Measurements from ENCODE around the gene CHST8.

CHST8 gene

GRCh38 chr19:33788676-33789075 is 166.9 kb downstream of the CHST8 start:
- DNase-seq (ENCODE audit: low read depth): no peak
- Histone ChIP-seq H3K9ac (ENCODE audit: low read length) (no peak overlapping the region), H3K9me3 (ENCODE audit: control insufficient read depth, low read length) (no peaks in the 10 kb centered on the region), H3K4me3 (ENCODE audit: low read length) (no peak overlapping the region), H3K4me1 (ENCODE audit: control insufficient read depth, insufficient read depth, low read length) (no peaks in the 10 kb centered on the region), H3K36me3 (ENCODE audit: control insufficient read depth, insufficient read depth, low read length, severe bottlenecking) (no peaks in the 10 kb centered on the region), H3K27me3 (replicated peaks; ENCODE audit: control insufficient read depth, insufficient read depth, low read length) (peaks cover 79% of the 10 kb centered on the region)

GRCh38 chr19:33789344-33789743 is 167.6 kb downstream of the CHST8 start:
- H3K4me3 ChIP-seq (ENCODE audit: low read length): no peak overlapping the region
- DNase-seq (ENCODE audit: low read depth): no peak
- H3K9me3 ChIP-seq (ENCODE audit: control insufficient read depth, low read length): no peaks in the 10 kb centered on the region
- H3K27me3 ChIP-seq (replicated peaks; ENCODE audit: control insufficient read depth, insufficient read depth, low read length): peaks cover 75% of the 10 kb centered on the region
- H3K9ac ChIP-seq (ENCODE audit: low read length): no peak overlapping the region
- no peaks in the 10 kb centered on the region for H3K4me1 ChIP-seq (ENCODE audit: control insufficient read depth, insufficient read depth, low read length)
- no peaks in the 10 kb centered on the region for H3K36me3 ChIP-seq (ENCODE audit: control insufficient read depth, insufficient read depth, low read length, severe bottlenecking)

GRCh38 chr19:33794683-33795369 is 173.1 kb downstream of the CHST8 start:
- DNase-seq (ENCODE audit: low read depth): peak; percentile 24
- Histone ChIP-seq H3K4me3 (ENCODE audit: low read length) (peak overlapping the region; percentile 76), H3K9ac (ENCODE audit: low read length) (peak overlapping the region; percentile 12)

GRCh38 chr19:33795370-33796163 is 173.8 kb downstream of the CHST8 start:
- Histone ChIP-seq H3K9ac (ENCODE audit: low read length) (peak overlapping the region; percentile 67), H3K9me3 (ENCODE audit: control insufficient read depth, low read length) (no peaks in the 10 kb centered on the region), H3K36me3 (ENCODE audit: control insufficient read depth, insufficient read depth, low read length, severe bottlenecking) (no peaks in the 10 kb centered on the region), H3K4me3 (ENCODE audit: low read length) (peak overlapping the region; percentile 76), H3K27me3 (replicated peaks; ENCODE audit: control insufficient read depth, insufficient read depth, low read length) (peaks cover 39% of the 10 kb centered on the region), H3K4me1 (ENCODE audit: control insufficient read depth, insufficient read depth, low read length) (peaks cover 2% of the 10 kb centered on the region)
- DNase-seq (ENCODE audit: low read depth): peak; percentile 95

More at GRCh38 chr19:33794683-33795369, 173.1 kb downstream of the CHST8 start:
- Histone ChIP-seq H3K9me3 (ENCODE audit: control insufficient read depth, low read length) (no peaks in the 10 kb centered on the region), H3K4me1 (ENCODE audit: control insufficient read depth, insufficient read depth, low read length) (peaks cover 2% of the 10 kb centered on the region), H3K27me3 (replicated peaks; ENCODE audit: control insufficient read depth, insufficient read depth, low read length) (peaks cover 43% of the 10 kb centered on the region), H3K36me3 (ENCODE audit: control insufficient read depth, insufficient read depth, low read length, severe bottlenecking) (no peaks in the 10 kb centered on the region)

GRCh38 chr19:33796164-33796875 is 174.6 kb downstream of the CHST8 start, which contains the start of gene KCTD15:
TSS of gene KCTD15 (plus strand) at chr19:33796870. CDS start at chr19:33800455, 3,585 bp downstream.
- H3K9me3 ChIP-seq (ENCODE audit: control insufficient read depth, low read length): no peaks in the 10 kb centered on the region
- peak; percentile 80 for DNase-seq (ENCODE audit: low read depth)

GRCh38 chr19:33797802-33798671 is 176.3 kb downstream of the CHST8 start:
- Histone ChIP-seq H3K36me3 (ENCODE audit: control insufficient read depth, insufficient read depth, low read length, severe bottlenecking) (no peaks in the 10 kb centered on the region), H3K9me3 (ENCODE audit: control insufficient read depth, low read length) (no peaks in the 10 kb centered on the region), H3K27me3 (replicated peaks; ENCODE audit: control insufficient read depth, insufficient read depth, low read length) (peaks cover 18% of the 10 kb centered on the region), H3K9ac (ENCODE audit: low read length) (no peak overlapping the region), H3K4me1 (ENCODE audit: control insufficient read depth, insufficient read depth, low read length) (peaks cover 2% of the 10 kb centered on the region), H3K4me3 (ENCODE audit: low read length) (peak overlapping the region; percentile 72)
- DNase-seq (ENCODE audit: low read depth): peak; percentile 71

More at GRCh38 chr19:33796164-33796875, 174.6 kb downstream of the CHST8 start, which contains the start of gene KCTD15:
- no peaks in the 10 kb centered on the region for H3K36me3 ChIP-seq (ENCODE audit: control insufficient read depth, insufficient read depth, low read length, severe bottlenecking)
- peaks cover 2% of the 10 kb centered on the region for H3K4me1 ChIP-seq (ENCODE audit: control insufficient read depth, insufficient read depth, low read length)
- H3K9ac ChIP-seq (ENCODE audit: low read length): peak within 1 kb of the TSS; percentile 67
- H3K4me3 ChIP-seq (ENCODE audit: low read length): peak within 1 kb of the TSS; percentile 76
- H3K27me3 ChIP-seq (replicated peaks; ENCODE audit: control insufficient read depth, insufficient read depth, low read length): peaks cover 32% of the 10 kb centered on the region

- H3K27me3 ChIP-seq (replicated peaks; ENCODE audit: control insufficient read depth, insufficient read depth, low read length): peaks cover 11% of the 10 kb centered on the region
- no peaks in the 10 kb centered on the region for H3K9me3 ChIP-seq (ENCODE audit: control insufficient read depth, low read length)
- peaks cover 2% of the 10 kb centered on the region for H3K4me1 ChIP-seq (ENCODE audit: control insufficient read depth, insufficient read depth, low read length)
- DNase-seq (ENCODE audit: low read depth): peak; percentile 48
- no peaks in the 10 kb centered on the region for H3K36me3 ChIP-seq (ENCODE audit: control insufficient read depth, insufficient read depth, low read length, severe bottlenecking)
- no peak overlapping the region for H3K9ac ChIP-seq (ENCODE audit: low read length)
- H3K4me3 ChIP-seq (ENCODE audit: low read length): no peak overlapping the region
These were observed 176.9 kb downstream of the CHST8 start for GRCh38 chr19:33798681-33799111.

- no peak for DNase-seq (ENCODE audit: low read depth)
- Histone ChIP-seq H3K9me3 (ENCODE audit: control insufficient read depth, low read length) (no peaks in the 10 kb centered on the region), H3K4me3 (ENCODE audit: low read length) (no peak overlapping the region), H3K9ac (ENCODE audit: low read length) (no peak overlapping the region), H3K4me1 (ENCODE audit: control insufficient read depth, insufficient read depth, low read length) (peaks cover 2% of the 10 kb centered on the region), H3K27me3 (replicated peaks; ENCODE audit: control insufficient read depth, insufficient read depth, low read length) (peaks cover 10% of the 10 kb centered on the region), H3K36me3 (ENCODE audit: control insufficient read depth, insufficient read depth, low read length, severe bottlenecking) (no peaks in the 10 kb centered on the region)
These were observed 177.7 kb downstream of the CHST8 start for GRCh38 chr19:33799476-33799875.

- H3K4me1 ChIP-seq (ENCODE audit: control insufficient read depth, insufficient read depth, low read length): no peaks in the 10 kb centered on the region
- no peak overlapping the region for H3K9ac ChIP-seq (ENCODE audit: low read length)
- H3K36me3 ChIP-seq (ENCODE audit: control insufficient read depth, insufficient read depth, low read length, severe bottlenecking): no peaks in the 10 kb centered on the region
- H3K4me3 ChIP-seq (ENCODE audit: low read length): no peak overlapping the region
- no peak for DNase-seq (ENCODE audit: low read depth)
- peaks cover 10% of the 10 kb centered on the region for H3K27me3 ChIP-seq (replicated peaks; ENCODE audit: control insufficient read depth, insufficient read depth, low read length)
- H3K9me3 ChIP-seq (ENCODE audit: control insufficient read depth, low read length): no peaks in the 10 kb centered on the region
These were observed 178.4 kb downstream of the CHST8 start for GRCh38 chr19:33800012-33800680.

GRCh38 chr19:33801411-33801810 is 179.7 kb downstream of the CHST8 start:
- Histone ChIP-seq H3K9me3 (ENCODE audit: control insufficient read depth, low read length) (no peaks in the 10 kb centered on the region), H3K4me3 (ENCODE audit: low read length) (no peak overlapping the region), H3K36me3 (ENCODE audit: control insufficient read depth, insufficient read depth, low read length, severe bottlenecking) (no peaks in the 10 kb centered on the region), H3K4me1 (ENCODE audit: control insufficient read depth, insufficient read depth, low read length) (no peaks in the 10 kb centered on the region), H3K9ac (ENCODE audit: low read length) (no peak overlapping the region), H3K27me3 (replicated peaks; ENCODE audit: control insufficient read depth, insufficient read depth, low read length) (peaks cover 10% of the 10 kb centered on the region)
- no peak for DNase-seq (ENCODE audit: low read depth)

All from adipocyte (in vitro differentiated cells).